Activated T-helper 2 cell treated with anti-CD3 and anti-CD28 coated beads, Interferon-gamma antibody, Interleukin-2, Interleukin-4, amounts not matched to agents 10 μg/mL and 5 μg/mL and 100 μg/mL, durations not matched to agents 14 hours and 24 hours and 36 hours (primary cell): ENCODE measurements around the gene WASL. TPM values are rescaled to one million over a fixed set of nuclear protein-coding genes. Genes with fewer than 3 reads are reported as not detected.

Experiments
- DNase-seq: peaks from one replicate; pipeline ENCODE4 v3.0.0; 2021; ENCODE audit warnings: low spot score
- H3K27ac Mint-ChIP-seq: one replicate; pipeline ENCODE4 v1.8.0; 2021; ENCODE audit warnings: mixed read lengths
- H3K27me3 Mint-ChIP-seq: one replicate; pipeline ENCODE4 v1.8.0; 2021; ENCODE audit warnings: low read depth, mixed read lengths
- H3K36me3 Mint-ChIP-seq: one replicate; pipeline ENCODE4 v1.8.0; 2021; ENCODE audit warnings: low read depth, mixed read lengths
- H3K4me1 Mint-ChIP-seq: one replicate; pipeline ENCODE4 v1.8.0; 2021; ENCODE audit warnings: low read depth, mixed read lengths
- H3K4me3 Mint-ChIP-seq: one replicate; pipeline ENCODE4 v1.8.0; 2021; ENCODE audit warnings: low read depth, mild to moderate bottlenecking, moderate library complexity, mixed read lengths
- H3K9me3 Mint-ChIP-seq: one replicate; pipeline ENCODE4 v1.8.0; 2021; ENCODE audit warnings: mixed read lengths
- intact Hi-C: fragments of 100-400 bp; cut with micrococcal nuclease; formaldehyde crosslinking; loops from one replicate; pipeline ENCODE4 v1.15.1; 2023
- total RNA-seq: library from RNA; stranded (reverse); gene quantifications from 2 replicates; pipeline ENCODE4 v1.2.3, GENCODE V29; 2022

WASL gene
- total RNA-seq, 1 donor from 2014 or later = 6.6 TPM

GRCh38 chr7:123695944-123696677 is 52.7 kb downstream of the WASL start:
- intact Hi-C loops = loop anchor here (10.0 kb wide), 1 partner anchor 49 kb away; the partner anchor contains the start of gene WASL
- H3K4me3 Mint-ChIP-seq = no peak overlapping the region
- no peaks in the 10 kb centered on the region for H3K4me1 Mint-ChIP-seq
- DNase-seq = no peak
- H3K27ac Mint-ChIP-seq = no peak overlapping the region
- no peaks in the 10 kb centered on the region for H3K9me3 Mint-ChIP-seq
- peaks cover 25% of the 10 kb centered on the region for H3K36me3 Mint-ChIP-seq
- H3K27me3 Mint-ChIP-seq = no peaks in the 10 kb centered on the region

- intact Hi-C loops = loop anchor here (10.0 kb wide), 1 partner anchor 52 kb away; the partner anchor contains the start of gene WASL
- Mint-ChIP-seq H3K4me1 (no peaks in the 10 kb centered on the region), H3K27me3 (no peaks in the 10 kb centered on the region), H3K27ac (no peak overlapping the region), H3K36me3 (peaks cover 24% of the 10 kb centered on the region), H3K4me3 (no peak overlapping the region), H3K9me3 (no peaks in the 10 kb centered on the region)
- DNase-seq = no peak
Measured at GRCh38 chr7:123692471-123692877, 56.3 kb downstream of the WASL start.

GRCh38 chr7:123690550-123690949 is 58.3 kb downstream of the WASL start:
- Mint-ChIP-seq H3K9me3 (no peaks in the 10 kb centered on the region), H3K27ac (no peak overlapping the region), H3K4me3 (no peak overlapping the region)

GRCh38 chr7:123689250-123689649 is 59.6 kb downstream of the WASL start:
- no peaks in the 10 kb centered on the region for H3K4me1 Mint-ChIP-seq
- no peaks in the 10 kb centered on the region for H3K9me3 Mint-ChIP-seq
- no peaks in the 10 kb centered on the region for H3K27me3 Mint-ChIP-seq
- peaks cover 12% of the 10 kb centered on the region for H3K36me3 Mint-ChIP-seq
- no peak overlapping the region for H3K27ac Mint-ChIP-seq
- intact Hi-C loops = no loop called here
- no peak for DNase-seq
- H3K4me3 Mint-ChIP-seq = no peak overlapping the region

More at GRCh38 chr7:123690550-123690949, 58.3 kb downstream of the WASL start:
- DNase-seq = no peak
- H3K36me3 Mint-ChIP-seq = peaks cover 16% of the 10 kb centered on the region
- no peaks in the 10 kb centered on the region for H3K27me3 Mint-ChIP-seq
- no peaks in the 10 kb centered on the region for H3K4me1 Mint-ChIP-seq
- intact Hi-C loops = loop anchor here (10.0 kb wide), 1 partner anchor 54 kb away; the partner anchor contains the start of gene WASL

GRCh38 chr7:123687727-123688126 is 61.1 kb downstream of the WASL start:
- no peaks in the 10 kb centered on the region for H3K9me3 Mint-ChIP-seq
- no peak overlapping the region for H3K4me3 Mint-ChIP-seq
- no peak overlapping the region for H3K27ac Mint-ChIP-seq
- no peak for DNase-seq
- no peaks in the 10 kb centered on the region for H3K4me1 Mint-ChIP-seq
- intact Hi-C loops = no loop called here
- peaks cover 16% of the 10 kb centered on the region for H3K36me3 Mint-ChIP-seq
- no peaks in the 10 kb centered on the region for H3K27me3 Mint-ChIP-seq

GRCh38 chr7:123687161-123687560 is 61.6 kb downstream of the WASL start:
- no peaks in the 10 kb centered on the region for H3K4me1 Mint-ChIP-seq
- intact Hi-C loops = no loop called here
- no peaks in the 10 kb centered on the region for H3K27me3 Mint-ChIP-seq
- no peak overlapping the region for H3K27ac Mint-ChIP-seq
- peaks cover 13% of the 10 kb centered on the region for H3K36me3 Mint-ChIP-seq
- H3K9me3 Mint-ChIP-seq = no peaks in the 10 kb centered on the region
- no peak for DNase-seq
- H3K4me3 Mint-ChIP-seq = no peak overlapping the region

- Mint-ChIP-seq H3K36me3 (peaks cover 12% of the 10 kb centered on the region), H3K4me1 (no peaks in the 10 kb centered on the region), H3K4me3 (no peak overlapping the region), H3K27me3 (no peaks in the 10 kb centered on the region), H3K27ac (no peak overlapping the region), H3K9me3 (no peaks in the 10 kb centered on the region)
- intact Hi-C loops = loop anchor here (1.0 kb wide), 1 partner anchor 183 kb away; no protein-coding TSS in a partner anchor
- no peak for DNase-seq
Measured at GRCh38 chr7:123682690-123683089, 66.1 kb downstream of the WASL start.

- Mint-ChIP-seq H3K4me1 (no peaks in the 10 kb centered on the region), H3K27me3 (no peaks in the 10 kb centered on the region), H3K27ac (no peak overlapping the region), H3K9me3 (no peaks in the 10 kb centered on the region), H3K36me3 (peaks cover 12% of the 10 kb centered on the region), H3K4me3 (no peak overlapping the region)
- intact Hi-C loops = no loop called here
- DNase-seq = no peak
Measured at GRCh38 chr7:123681561-123681960, 67.2 kb downstream of the WASL start.

GRCh38 chr7:123680580-123680979 is 68.2 kb downstream of the WASL start:
- Mint-ChIP-seq H3K4me1 (no peaks in the 10 kb centered on the region), H3K9me3 (no peaks in the 10 kb centered on the region), H3K4me3 (no peak overlapping the region), H3K27ac (no peak overlapping the region), H3K27me3 (no peaks in the 10 kb centered on the region), H3K36me3 (peaks cover 12% of the 10 kb centered on the region)
- intact Hi-C loops = no loop called here
- no peak for DNase-seq

GRCh38 chr7:123679614-123680013 is 69.2 kb downstream of the WASL start:
- no peak overlapping the region for H3K4me3 Mint-ChIP-seq
- H3K36me3 Mint-ChIP-seq = peaks cover 12% of the 10 kb centered on the region
- no peak overlapping the region for H3K27ac Mint-ChIP-seq
- no peaks in the 10 kb centered on the region for H3K27me3 Mint-ChIP-seq
- no peaks in the 10 kb centered on the region for H3K9me3 Mint-ChIP-seq
- no peak for DNase-seq
- no peaks in the 10 kb centered on the region for H3K4me1 Mint-ChIP-seq
- intact Hi-C loops = no loop called here

- no peak for DNase-seq
- H3K9me3 Mint-ChIP-seq = no peaks in the 10 kb centered on the region
- no peak overlapping the region for H3K27ac Mint-ChIP-seq
- intact Hi-C loops = no loop called here
- H3K36me3 Mint-ChIP-seq = peaks cover 4% of the 10 kb centered on the region
- H3K4me1 Mint-ChIP-seq = no peaks in the 10 kb centered on the region
- no peaks in the 10 kb centered on the region for H3K27me3 Mint-ChIP-seq
- no peak overlapping the region for H3K4me3 Mint-ChIP-seq
Measured at GRCh38 chr7:123677061-123677715, 71.6 kb downstream of the WASL start.

- H3K36me3 Mint-ChIP-seq = peaks cover 4% of the 10 kb centered on the region
- H3K4me3 Mint-ChIP-seq = no peak overlapping the region
- no peaks in the 10 kb centered on the region for H3K4me1 Mint-ChIP-seq
- DNase-seq = no peak
- no peak overlapping the region for H3K27ac Mint-ChIP-seq
- intact Hi-C loops = no loop called here
- H3K27me3 Mint-ChIP-seq = no peaks in the 10 kb centered on the region
- H3K9me3 Mint-ChIP-seq = no peaks in the 10 kb centered on the region
Measured at GRCh38 chr7:123675181-123675473, 73.7 kb downstream of the WASL start.

- Mint-ChIP-seq H3K4me1 (no peaks in the 10 kb centered on the region), H3K27me3 (no peaks in the 10 kb centered on the region), H3K27ac (no peak overlapping the region), H3K4me3 (no peak overlapping the region), H3K36me3 (peaks cover 4% of the 10 kb centered on the region), H3K9me3 (no peaks in the 10 kb centered on the region)
- intact Hi-C loops = no loop called here
- DNase-seq = no peak
Measured at GRCh38 chr7:123674399-123675180, 74.2 kb downstream of the WASL start.
